ENCODE results near the gene STARD5. TPM values are rescaled to one million over a fixed set of nuclear protein-coding genes. Genes with fewer than 3 reads are reported as not detected.
A peak's percentile ranks its signal among the peaks of the same experiment; 100 is the strongest.

STARD5 gene
- total RNA-seq, 2 donors from 2014 or later = 1.3 to 9.6 TPM

DNA sequence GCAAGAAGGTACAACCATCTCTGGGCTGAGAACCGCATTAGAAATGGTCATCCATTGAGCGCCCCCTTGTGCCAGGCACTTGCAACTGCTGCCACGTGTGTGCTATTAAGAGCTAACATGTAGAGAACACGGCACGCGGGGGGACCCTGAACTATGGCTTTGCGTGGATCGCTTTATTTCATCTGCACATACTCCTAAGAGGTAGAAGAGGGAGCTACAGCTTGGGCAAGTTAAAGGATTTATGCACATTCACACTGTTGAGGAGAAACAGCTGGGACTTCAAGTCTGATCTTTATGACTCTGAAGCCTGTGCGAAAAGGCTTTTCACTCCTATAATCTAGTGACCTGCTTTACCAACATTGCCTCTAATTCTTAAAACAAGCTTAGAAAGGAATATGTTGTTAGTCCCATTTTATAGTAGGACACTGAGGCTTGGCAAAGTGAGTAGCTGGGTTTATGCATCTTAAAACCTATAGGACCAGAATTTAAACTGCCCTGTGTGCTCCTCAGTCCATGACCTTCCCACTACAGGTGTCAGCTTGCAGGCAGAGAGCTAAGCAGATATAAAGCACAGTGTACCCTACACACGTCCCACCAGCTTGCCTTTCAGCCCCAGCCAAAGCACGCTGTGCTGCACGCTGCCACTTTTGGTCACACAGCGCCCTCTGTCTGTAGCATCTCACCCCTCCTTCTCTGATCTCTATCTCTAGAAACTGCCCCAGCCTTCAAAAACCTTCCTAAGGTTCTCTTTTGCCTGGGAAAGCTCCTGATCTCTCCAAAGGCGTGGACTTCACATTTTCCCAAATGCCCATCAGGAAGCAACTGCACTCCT, 57.8 kb downstream of the STARD5 start:
- DNase-seq = peak; percentile 85 to 90 (median 86)
- H3K27me3 ChIP-seq = no peaks in the 10 kb centered on the region
- peak; percentile 94 for ATAC-seq
- no peak overlapping the region for H3K27ac ChIP-seq
- no peak for TF ChIP-seq POLR2A (IDR thresholded peaks at IDR 0.05)
- TF ChIP-seq, protein P1, sequence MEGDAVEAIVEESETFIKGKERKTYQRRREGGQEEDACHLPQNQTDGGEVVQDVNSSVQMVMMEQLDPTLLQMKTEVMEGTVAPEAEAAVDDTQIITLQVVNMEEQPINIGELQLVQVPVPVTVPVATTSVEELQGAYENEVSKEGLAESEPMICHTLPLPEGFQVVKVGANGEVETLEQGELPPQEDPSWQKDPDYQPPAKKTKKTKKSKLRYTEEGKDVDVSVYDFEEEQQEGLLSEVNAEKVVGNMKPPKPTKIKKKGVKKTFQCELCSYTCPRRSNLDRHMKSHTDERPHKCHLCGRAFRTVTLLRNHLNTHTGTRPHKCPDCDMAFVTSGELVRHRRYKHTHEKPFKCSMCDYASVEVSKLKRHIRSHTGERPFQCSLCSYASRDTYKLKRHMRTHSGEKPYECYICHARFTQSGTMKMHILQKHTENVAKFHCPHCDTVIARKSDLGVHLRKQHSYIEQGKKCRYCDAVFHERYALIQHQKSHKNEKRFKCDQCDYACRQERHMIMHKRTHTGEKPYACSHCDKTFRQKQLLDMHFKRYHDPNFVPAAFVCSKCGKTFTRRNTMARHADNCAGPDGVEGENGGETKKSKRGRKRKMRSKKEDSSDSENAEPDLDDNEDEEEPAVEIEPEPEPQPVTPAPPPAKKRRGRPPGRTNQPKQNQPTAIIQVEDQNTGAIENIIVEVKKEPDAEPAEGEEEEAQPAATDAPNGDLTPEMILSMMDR (IDR thresholded peaks at IDR 0.05) = peak; percentile 73 to 89 (median 84)
- intact Hi-C loops (cut with DNase I) = loop anchor here (5.0 to 10.0 kb wide), 3 partner anchors 111 to 281 kb away; partner anchors contain the start of gene MESD
- no peaks in the 10 kb centered on the region for H3K36me3 ChIP-seq (replicated peaks in 1 of 2; ENCODE audit: insufficient read depth in 1 of 2, low read depth in 2 of 2)
- 3% methylated on average over 14 of the region's 14 CpGs for WGBS, 2 donors
- peaks cover 15% of the 10 kb centered on the region for H3K4me1 ChIP-seq
- H3K9me3 ChIP-seq = no peaks in the 10 kb centered on the region
- no peak overlapping the region for H3K4me3 ChIP-seq

DNA sequence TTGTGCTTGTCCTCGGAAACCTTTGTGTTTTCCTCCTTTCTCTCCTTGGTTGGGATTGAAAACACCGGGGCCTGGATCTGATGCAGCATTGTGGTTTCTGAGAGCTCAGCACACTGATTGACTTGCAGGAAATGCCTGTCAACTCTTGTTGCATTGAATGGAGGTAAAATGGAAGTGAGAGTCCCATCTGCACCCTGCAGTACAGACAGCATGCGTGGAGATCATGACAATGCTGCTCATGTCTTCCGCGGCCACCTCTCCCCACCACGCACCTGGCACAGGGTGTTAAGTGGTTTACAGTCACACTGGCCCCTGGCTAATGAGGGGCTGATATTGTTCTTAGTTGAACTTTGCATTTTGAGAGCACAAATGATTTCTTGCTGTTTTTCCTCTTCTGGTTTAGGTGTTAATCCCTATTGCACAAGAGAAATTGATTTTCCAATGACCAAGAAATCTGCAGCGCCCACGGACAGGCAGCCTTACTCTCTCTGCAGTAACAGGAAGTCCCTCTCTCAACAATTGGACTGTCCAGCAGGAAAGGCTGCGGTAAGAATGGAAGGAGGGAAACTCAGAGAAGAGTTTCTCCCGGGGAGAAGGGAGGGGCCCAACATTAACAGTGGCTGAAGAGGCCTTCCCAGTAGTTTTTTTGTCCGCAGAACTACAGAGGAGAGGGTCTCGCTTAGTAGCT, 58.5 kb downstream of the STARD5 start:
- TF ChIP-seq, protein P1 (IDR thresholded peaks at IDR 0.05) = no peak
- no peak for TF ChIP-seq POLR2A (IDR thresholded peaks at IDR 0.05)

DNA sequence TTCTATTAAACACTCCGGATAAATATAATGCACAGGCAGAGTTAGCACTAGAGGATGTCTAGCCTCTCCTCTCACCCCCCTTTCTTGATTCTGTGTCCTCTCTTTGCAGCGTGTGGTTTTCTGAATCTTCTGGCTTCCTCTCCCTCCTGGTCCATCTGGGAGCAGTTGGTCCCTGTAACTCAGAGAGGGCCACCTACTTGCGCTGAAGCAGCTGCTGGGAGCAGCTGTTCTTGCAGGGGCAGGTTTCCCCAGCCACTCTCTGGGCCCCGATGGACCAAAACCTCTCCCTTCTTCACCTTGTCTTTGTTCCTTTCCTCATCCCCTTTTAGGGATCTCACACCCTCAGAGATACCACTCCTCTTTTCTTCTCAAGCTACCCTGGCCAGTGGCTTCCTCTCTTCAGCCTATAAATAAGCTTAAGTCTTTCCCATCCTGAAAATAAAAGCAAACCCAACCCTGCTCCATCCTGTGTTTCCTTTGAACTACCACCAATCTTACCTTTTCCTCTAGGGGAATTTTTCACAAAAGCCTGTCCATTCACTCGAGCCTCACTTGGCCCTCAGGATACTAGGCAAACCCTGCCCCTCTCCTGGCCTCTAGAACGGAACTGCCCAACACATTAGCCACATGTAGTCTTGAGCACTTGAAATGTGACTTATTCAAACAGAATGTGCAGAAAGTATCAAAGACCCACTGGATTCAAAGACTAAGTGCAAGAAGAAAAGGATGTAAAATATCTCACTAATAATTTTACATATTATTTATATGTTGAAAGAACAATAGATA, 59.7 kb downstream of the STARD5 start:
- Histone ChIP-seq H3K27me3 (no peaks in the 10 kb centered on the region), H3K9me3 (no peaks in the 10 kb centered on the region), H3K36me3 (replicated peaks in 1 of 2; ENCODE audit: insufficient read depth in 1 of 2, low read depth in 2 of 2) (no peaks in the 10 kb centered on the region), H3K27ac (no peak overlapping the region), H3K4me3 (no peak overlapping the region), H3K4me1 (peaks cover 15% of the 10 kb centered on the region)
- intact Hi-C loops (cut with DNase I) = loop anchor here (10.0 kb wide), 2 partner anchors 109 to 279 kb away; partner anchors contain the start of gene MESD
- ATAC-seq = no peak
- 74 to 86% methylated on average over 6 of the region's 6 CpGs for WGBS, 2 donors
- TF ChIP-seq POLR2A (IDR thresholded peaks at IDR 0.05) = no peak
- TF ChIP-seq, protein P1 (IDR thresholded peaks at IDR 0.05) = no peak
- no peak for DNase-seq

More for the DNA sequence above, 58.5 kb downstream of the STARD5 start:
- no peaks in the 10 kb centered on the region for H3K27me3 ChIP-seq
- no peaks in the 10 kb centered on the region for H3K9me3 ChIP-seq
- ATAC-seq (peak; percentile 43), DNase-seq (no peak)
- H3K27ac ChIP-seq = no peak overlapping the region
- intact Hi-C loops (cut with DNase I) = loop anchor here (5.0 to 10.0 kb wide), 3 partner anchors 111 to 281 kb away; partner anchors contain the start of gene MESD
- H3K4me1 ChIP-seq = peaks cover 15% of the 10 kb centered on the region
- H3K36me3 ChIP-seq (replicated peaks in 1 of 2; ENCODE audit: insufficient read depth in 1 of 2, low read depth in 2 of 2) = no peaks in the 10 kb centered on the region
- WGBS, 2 donors = 32 to 33% methylated on average over 12 of the region's 12 CpGs
- no peak overlapping the region for H3K4me3 ChIP-seq

DNA sequence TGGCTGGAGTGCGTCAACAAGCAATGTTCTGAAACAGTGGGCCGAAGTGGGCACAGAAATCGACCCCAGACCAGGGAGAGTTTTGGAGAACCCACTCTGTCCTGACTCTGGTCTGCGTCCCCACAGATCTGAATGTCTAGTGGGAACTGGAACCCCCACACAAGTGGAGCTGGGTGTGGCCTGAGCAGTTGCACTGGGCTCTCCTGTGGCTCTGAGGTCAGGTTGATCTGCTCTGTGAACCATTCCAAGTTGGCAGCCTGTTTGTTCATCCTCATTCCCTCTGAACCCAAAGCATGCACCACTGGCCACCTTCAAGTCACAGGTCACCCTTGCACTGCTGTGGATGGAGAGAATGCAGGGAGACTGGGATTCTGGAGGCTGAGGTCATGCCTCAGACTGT, 60.5 kb downstream of the STARD5 start:
- ATAC-seq (no peak), DNase-seq (no peak)
- Histone ChIP-seq H3K9me3 (no peaks in the 10 kb centered on the region), H3K36me3 (replicated peaks in 1 of 2; ENCODE audit: insufficient read depth in 1 of 2, low read depth in 2 of 2) (no peaks in the 10 kb centered on the region), H3K27me3 (no peaks in the 10 kb centered on the region), H3K4me3 (no peak overlapping the region), H3K27ac (no peak overlapping the region), H3K4me1 (peaks cover 15% of the 10 kb centered on the region)
- TF ChIP-seq, protein P1 (IDR thresholded peaks at IDR 0.05) = no peak
- TF ChIP-seq POLR2A (IDR thresholded peaks at IDR 0.05) = no peak
- 64 to 79% methylated on average over 3 to 4 of the region's 4 CpGs for WGBS, 2 donors
- intact Hi-C loops (cut with DNase I) = loop anchor here (10.0 kb wide), 2 partner anchors 109 to 279 kb away; partner anchors contain the start of gene MESD
